Aorta (tissue), 5 donors: ENCODE results near the gene AP2A1. TPM values are rescaled to one million over a fixed set of nuclear protein-coding genes. Genes with fewer than 3 reads are reported as not detected.

Experiments used
- ATAC-seq: fragments of 200-7000 bp; cut with Tn5 transposase; one replicate; pipeline ENCODE4 v1.9.1; 2022; ENCODE audit warnings: moderate library complexity; ENCODE audit not compliant: low FRiP score
- DNase-seq, 2 donors: peaks; one replicate each; pipeline ENCODE4 v3.0.0-alpha.2; 2020
- H3K27ac ChIP-seq, 2 donors: one replicate each; pipeline ENCODE4 v1.5.1; 2013; ENCODE audit warnings: low read length in 2 of 2, mild to moderate bottlenecking in 2 of 2, moderate library complexity in 2 of 2, control low read depth in 1 of 2, inconsistent platforms in 1 of 2, low read depth in 1 of 2
- H3K27me3 ChIP-seq, 2 donors: one replicate each; pipeline ENCODE4 v1.6.1; 2013; ENCODE audit warnings: control low read depth in 1 of 2, low read length in 1 of 2, mild to moderate bottlenecking in 1 of 2, moderate library complexity in 1 of 2; ENCODE audit not compliant: insufficient read depth in 2 of 2, control insufficient read depth in 1 of 2
- H3K36me3 ChIP-seq, 2 donors: one replicate each; pipeline ENCODE4 v1.6.1; 2013; ENCODE audit warnings: control low read depth in 1 of 2, low read length in 1 of 2, mild to moderate bottlenecking in 1 of 2; ENCODE audit not compliant: insufficient read depth in 2 of 2, control insufficient read depth in 1 of 2
- H3K4me1 ChIP-seq, 2 donors: one replicate each; pipeline ENCODE4 v1.6.1; 2013; ENCODE audit warnings: low read length in 2 of 2, control low read depth in 1 of 2, mild to moderate bottlenecking in 1 of 2, moderate library complexity in 1 of 2; ENCODE audit not compliant: insufficient read depth in 2 of 2, control insufficient read depth in 1 of 2
- H3K4me3 ChIP-seq, 2 donors: one replicate each; pipeline ENCODE4 v1.5.1; 2013; ENCODE audit warnings: low read length in 2 of 2, control low read depth in 1 of 2, mild to moderate bottlenecking in 1 of 2
- H3K9me3 ChIP-seq: one replicate; pipeline ENCODE4 v1.6.1; 2013; ENCODE audit warnings: mild to moderate bottlenecking, low read length; ENCODE audit not compliant: control insufficient read depth
- WGBS, 2 donors: extraction: QIAGEN DNeasy Blood & Tissue Kit; methylation state at CpG; one replicate each; pipeline ENCODE4 v1.1.7; 2013; 5-methylcytosine and 5-hydroxymethylcytosine counted together
- intact Hi-C, 2 donors: fragments of 100-400 bp; cut with DNase I; formaldehyde crosslinking; loops; one replicate each; pipeline versions ENCODE4 v1.14.2 to v1.15.0; 2022
- polyA plus RNA-seq, 2 donors: library from polyadenylated mRNA; stranded (reverse); fragments of 200-250 nt; gene quantifications; one replicate each; pipeline ENCODE4 v1.2.3, GENCODE V29; 2013
- total RNA-seq, 2 donors: library from RNA; stranded (reverse); fragmentation: NEBNext Ultra II Directional; extraction: Animal tissue kit (Norgen Biotek cat#: 25700); gene quantifications; one replicate each; pipeline ENCODE4 v1.2.1, GENCODE V29; 2021
- donor health status: healthy with polysubstance abuse.
- donor health status: Bipolar disorder and iron deficiency.
- donor health status: DM: no; HTN: no; CAD: no.
- donor health status: DM: no; HTN: no; CAD: no.
- donor health status: DM: yes; HTN: yes; CAD: no.

Gene AP2A1
- total and polyA plus RNA-seq, 4 donors: 19.9 to 77.5 (median 67.2) TPM

DNA sequence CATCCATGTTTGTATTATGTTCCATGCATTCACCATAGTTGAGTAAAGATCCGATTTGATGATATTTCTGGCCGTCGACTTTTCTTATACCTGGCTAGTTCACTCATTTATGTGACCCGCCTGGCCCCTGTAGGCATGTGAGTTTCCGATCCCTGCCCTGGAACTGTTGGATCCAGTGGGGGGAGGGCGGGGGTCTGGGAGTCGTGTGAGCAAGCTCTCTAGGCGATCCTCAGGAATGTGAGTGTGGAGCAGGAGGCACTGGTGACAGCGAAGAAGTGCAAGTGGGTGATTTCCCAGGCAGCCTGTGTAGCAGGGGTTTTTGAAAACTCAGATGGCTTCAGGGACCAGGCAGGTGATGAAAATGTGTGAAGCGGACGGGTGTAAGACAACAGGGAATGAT lies 73.5 kb downstream of the AP2A1 start:
- WGBS, 2 donors: 77 to 86% methylated on average over 11 of the region's 11 CpGs
- DNase-seq (no peak), ATAC-seq (no peak)
- intact Hi-C loops: no loop called here
- no peaks in the 10 kb centered on the region for H3K36me3 ChIP-seq
- no peaks in the 10 kb centered on the region for H3K4me1 ChIP-seq
- H3K27me3 ChIP-seq: no peaks in the 10 kb centered on the region
- no peak overlapping the region for H3K27ac ChIP-seq
- H3K9me3 ChIP-seq: no peaks in the 10 kb centered on the region
- H3K4me3 ChIP-seq: no peak overlapping the region

DNA sequence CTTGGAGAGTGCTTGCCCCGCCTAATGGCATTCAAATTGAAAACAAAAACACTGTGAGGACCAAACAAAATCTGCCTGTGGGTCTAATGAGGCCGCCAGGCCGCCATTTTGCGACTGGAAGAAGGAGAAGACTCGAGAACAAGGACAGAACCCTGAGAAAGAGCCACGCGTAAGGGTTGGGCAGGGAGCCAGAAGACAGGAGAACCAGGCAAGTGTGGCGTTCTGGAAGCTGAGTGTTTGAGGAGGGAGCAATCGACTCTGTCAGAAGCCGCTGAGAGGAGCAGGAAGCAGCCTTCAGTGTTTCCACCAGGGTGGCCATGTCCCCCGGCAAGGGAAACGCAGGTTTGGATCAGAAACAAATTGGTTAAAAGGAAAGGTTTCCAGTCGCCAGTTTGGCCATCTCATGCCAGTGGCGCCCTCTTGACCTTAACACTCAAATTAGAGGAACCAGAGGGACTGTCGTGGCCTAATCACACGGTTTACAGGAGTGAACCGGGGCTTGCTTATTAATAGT lies 74.0 kb downstream of the AP2A1 start:
- ATAC-seq (no peak), DNase-seq (no peak)
- Histone ChIP-seq H3K4me3 (no peak overlapping the region), H3K36me3 (no peaks in the 10 kb centered on the region), H3K27me3 (no peaks in the 10 kb centered on the region), H3K9me3 (no peaks in the 10 kb centered on the region), H3K27ac (no peak overlapping the region), H3K4me1 (no peaks in the 10 kb centered on the region)
- intact Hi-C loops: no loop called here
- WGBS, 2 donors: 88 to 90% methylated on average over 17 of the region's 17 CpGs

DNA sequence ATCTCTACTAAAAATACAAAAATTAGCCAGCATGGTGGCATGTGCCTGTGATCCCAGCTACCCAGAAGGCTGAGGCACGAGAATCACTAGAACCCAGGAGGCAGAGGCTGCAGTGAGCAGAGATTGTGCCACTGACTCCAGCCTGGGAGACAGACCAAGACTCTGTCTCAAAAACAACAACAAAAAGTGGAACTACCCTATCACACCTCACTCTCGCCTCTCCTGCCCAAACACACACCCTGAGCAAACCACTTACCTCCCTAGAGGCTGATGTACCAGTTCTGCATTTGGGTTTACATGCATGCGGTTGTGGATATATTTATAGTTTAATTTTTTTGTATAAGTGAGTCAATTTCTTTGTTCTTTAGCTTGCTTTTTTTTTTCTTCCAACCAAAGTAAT lies 76.5 kb downstream of the AP2A1 start:
- no peaks in the 10 kb centered on the region for H3K36me3 ChIP-seq
- no peak for DNase-seq
- H3K9me3 ChIP-seq: no peaks in the 10 kb centered on the region
- ATAC-seq: no peak
- no peak overlapping the region for H3K27ac ChIP-seq
- no peaks in the 10 kb centered on the region for H3K4me1 ChIP-seq
- intact Hi-C loops: no loop called here
- no peak overlapping the region for H3K4me3 ChIP-seq
- 86 to 90% methylated on average over 3 of the region's 3 CpGs for WGBS, 2 donors
- H3K27me3 ChIP-seq: no peaks in the 10 kb centered on the region

DNA sequence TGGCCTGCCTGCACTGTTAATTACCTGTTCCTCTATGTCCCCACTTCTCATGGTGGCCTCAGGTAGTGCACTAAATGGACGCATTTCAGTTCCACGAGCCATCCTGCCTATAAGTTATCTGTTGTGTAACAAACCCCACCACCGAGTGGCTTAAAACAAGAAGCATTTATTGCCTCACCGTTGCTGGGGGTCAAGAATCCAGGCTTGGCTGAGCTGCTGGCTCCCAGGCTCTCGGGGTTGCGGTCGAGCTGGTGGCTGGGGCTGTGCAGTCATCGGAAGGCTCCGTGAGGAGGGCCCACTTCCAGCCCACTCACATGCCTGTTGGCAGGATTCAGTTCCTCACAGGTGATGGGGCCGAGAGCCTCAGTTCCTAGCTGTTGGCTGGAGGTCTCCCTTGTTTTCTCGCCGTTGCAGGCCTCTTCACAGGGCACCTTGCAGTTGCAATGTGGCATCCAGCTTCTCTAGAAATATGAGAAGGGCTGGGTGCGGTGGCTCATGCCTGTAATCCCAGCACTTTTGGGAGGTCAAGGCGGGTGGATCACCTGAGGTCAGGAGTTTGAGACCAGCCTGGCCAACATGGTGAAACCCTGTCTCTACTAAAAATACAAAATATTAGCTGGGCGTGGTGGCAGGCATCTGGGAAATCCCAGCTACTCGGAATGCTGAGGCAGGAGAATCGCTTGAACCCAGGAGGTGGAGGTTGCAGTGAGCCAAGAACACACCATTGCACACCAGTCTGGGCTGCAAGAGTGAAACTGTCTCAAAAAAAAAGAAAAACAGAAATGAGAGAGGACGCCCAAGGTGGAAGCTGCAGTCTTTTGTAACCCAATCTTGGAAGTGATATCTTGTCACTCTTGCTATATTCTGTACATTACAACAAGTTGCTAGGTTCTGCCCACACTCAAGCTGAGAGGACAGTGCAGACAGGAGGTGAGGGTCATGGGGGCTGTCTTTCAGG lies 77.6 kb downstream of the AP2A1 start:
- no peaks in the 10 kb centered on the region for H3K36me3 ChIP-seq
- no peak overlapping the region for H3K27ac ChIP-seq
- no peak overlapping the region for H3K4me3 ChIP-seq
- intact Hi-C loops: no loop called here
- 87 to 89% methylated on average over 18 of the region's 18 CpGs for WGBS, 2 donors
- no peaks in the 10 kb centered on the region for H3K4me1 ChIP-seq
- no peak for ATAC-seq
- no peak for DNase-seq
- H3K9me3 ChIP-seq: no peaks in the 10 kb centered on the region
- no peaks in the 10 kb centered on the region for H3K27me3 ChIP-seq

DNA sequence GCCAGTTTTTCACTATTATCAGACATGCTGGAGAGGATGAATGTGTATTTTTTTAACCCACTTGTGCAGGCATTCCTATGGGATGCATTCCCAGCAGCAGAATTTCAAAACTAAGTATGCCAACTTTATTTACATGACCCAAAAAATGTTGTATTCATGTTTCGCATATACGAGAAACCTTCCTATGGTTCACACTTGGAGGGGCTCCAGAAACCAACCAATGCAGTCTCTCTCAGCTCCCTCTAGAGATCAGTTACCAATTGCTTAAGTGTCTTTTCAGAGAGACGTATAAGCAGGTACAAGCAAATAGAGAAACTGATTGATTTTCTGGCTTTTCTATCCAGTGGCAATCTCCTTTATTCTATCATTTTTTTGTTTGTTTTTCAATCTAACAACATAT lies 78.6 kb downstream of the AP2A1 start:
- H3K27ac ChIP-seq: no peak overlapping the region
- 55 to 57% methylated on average over 3 of the region's 3 CpGs for WGBS, 2 donors
- H3K4me1 ChIP-seq: no peaks in the 10 kb centered on the region

DNA sequence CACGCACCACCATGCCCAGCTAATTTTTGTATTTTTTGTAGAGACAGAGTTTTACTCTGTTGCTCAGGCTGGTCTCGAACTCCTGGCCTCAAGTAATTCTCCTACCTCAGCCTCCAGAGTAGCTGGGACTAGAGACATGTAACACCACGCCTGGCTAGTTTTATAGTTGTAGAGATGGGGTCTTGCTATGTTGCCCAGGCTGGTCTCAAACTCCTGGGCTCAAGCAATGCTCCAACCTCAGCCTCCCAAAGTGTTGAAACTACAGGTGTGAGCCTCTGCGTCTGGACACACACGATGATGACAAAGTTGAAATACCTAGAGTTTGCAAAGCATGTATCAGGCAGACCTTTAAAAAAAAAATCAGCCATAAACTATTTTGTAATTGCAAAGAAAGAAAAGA lies 79.6 kb downstream of the AP2A1 start:
- no peak overlapping the region for H3K27ac ChIP-seq
- H3K9me3 ChIP-seq: no peaks in the 10 kb centered on the region
- H3K4me1 ChIP-seq: no peaks in the 10 kb centered on the region
- H3K27me3 ChIP-seq: no peaks in the 10 kb centered on the region
- intact Hi-C loops: no loop called here
- DNase-seq: no peak
- no peaks in the 10 kb centered on the region for H3K36me3 ChIP-seq
- no peak overlapping the region for H3K4me3 ChIP-seq
- no peak for ATAC-seq
- 70 to 78% methylated on average over 5 of the region's 5 CpGs for WGBS, 2 donors

More for the DNA sequence above, 78.6 kb downstream of the AP2A1 start:
- ATAC-seq (no peak), DNase-seq (no peak)
- Histone ChIP-seq H3K27me3 (no peaks in the 10 kb centered on the region), H3K36me3 (no peaks in the 10 kb centered on the region), H3K4me3 (no peak overlapping the region), H3K9me3 (no peaks in the 10 kb centered on the region)
- intact Hi-C loops: no loop called here

DNA sequence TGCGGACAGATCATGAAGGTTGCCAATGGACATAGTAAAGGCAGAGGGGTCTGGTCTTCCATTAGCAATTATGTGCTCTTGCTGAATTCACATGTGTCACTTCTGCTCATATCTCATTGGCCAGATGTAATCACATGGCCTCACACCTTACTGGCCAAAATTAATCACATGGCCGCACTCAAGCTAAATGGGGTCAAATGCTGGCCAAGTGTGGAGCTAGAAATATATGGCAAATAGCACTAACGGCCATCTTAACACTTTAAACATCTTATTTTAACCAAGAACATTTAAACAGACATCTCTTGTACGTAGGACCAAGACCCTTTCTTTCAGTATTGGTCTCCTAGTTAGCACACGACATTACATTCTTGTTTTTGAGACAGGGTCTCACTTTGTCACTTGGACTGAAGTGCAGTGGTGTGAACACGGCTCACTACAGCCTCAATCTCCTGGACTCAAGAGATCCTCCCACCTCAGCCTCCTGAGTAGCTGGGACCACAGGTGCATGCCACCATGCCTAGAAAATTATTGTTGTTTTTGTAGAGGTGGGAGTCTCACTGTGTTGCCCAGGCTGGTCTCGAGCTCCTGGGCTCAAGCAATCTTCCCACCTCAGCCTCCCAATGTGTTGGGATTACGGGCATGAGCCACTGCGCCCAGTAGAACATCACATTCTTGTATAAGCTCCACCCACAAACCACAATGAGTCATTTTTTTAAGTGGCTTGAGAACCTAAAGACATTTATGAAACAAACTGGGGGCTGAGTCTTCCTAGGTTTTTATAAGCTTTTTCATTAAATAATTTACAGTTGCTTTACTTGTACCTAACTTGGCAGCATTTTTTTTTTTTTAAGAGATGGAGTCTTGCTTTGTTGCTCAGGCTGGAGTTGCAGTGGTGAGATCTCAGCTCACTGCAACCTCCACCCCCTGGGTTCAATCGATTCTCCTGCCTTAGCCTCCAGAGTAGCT lies 81.2 kb downstream of the AP2A1 start:
- intact Hi-C loops: no loop called here
- Histone ChIP-seq H3K9me3 (no peaks in the 10 kb centered on the region), H3K4me3 (no peak overlapping the region), H3K27me3 (no peaks in the 10 kb centered on the region), H3K4me1 (no peaks in the 10 kb centered on the region), H3K36me3 (no peaks in the 10 kb centered on the region), H3K27ac (no peak overlapping the region)
- ATAC-seq (no peak), DNase-seq (no peak)
- WGBS, 2 donors: 90 to 92% methylated on average over 10 of the region's 10 CpGs

DNA sequence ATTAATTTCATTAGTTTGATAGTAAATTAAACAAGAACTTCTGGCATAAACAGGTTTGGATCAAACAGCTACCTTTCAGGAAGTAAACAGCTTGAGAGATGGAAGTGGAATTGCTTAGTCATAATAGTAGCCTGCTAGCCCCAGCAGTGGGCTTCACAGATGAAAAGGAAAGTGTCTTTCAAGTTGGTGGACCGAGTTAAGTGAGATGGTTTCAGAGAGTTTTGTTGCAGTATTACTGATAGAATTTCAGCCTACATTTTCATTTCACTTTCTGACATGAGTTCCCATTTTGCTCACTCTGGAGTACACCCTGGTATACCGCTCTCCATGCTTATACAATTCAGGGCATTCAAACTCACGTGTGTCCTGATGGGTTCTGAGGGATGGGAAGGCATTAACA lies 82.1 kb downstream of the AP2A1 start:
- H3K27me3 ChIP-seq: no peaks in the 10 kb centered on the region
- H3K36me3 ChIP-seq: no peaks in the 10 kb centered on the region
- DNase-seq (no peak), ATAC-seq (no peak)
- H3K9me3 ChIP-seq: no peaks in the 10 kb centered on the region
- WGBS, 2 donors: 93% methylated on average over 3 of the region's 3 CpGs
- intact Hi-C loops: no loop called here
- H3K4me1 ChIP-seq: no peaks in the 10 kb centered on the region
- H3K27ac ChIP-seq: no peak overlapping the region
- no peak overlapping the region for H3K4me3 ChIP-seq
